Loucy (cell line): Measurements from ENCODE around the gene SOHLH1.

Experiments used
- H2AFZ ChIP-seq: fragments of 200-600 bp; sonication (generic); 2 replicates; pipeline ENCODE4 v1.6.0; 2016; ENCODE audit warnings: antibody characterized with exemption, mild to moderate bottlenecking, low read length, moderate library complexity
- H3F3A ChIP-seq: fragments of 200-600 bp; 2 replicates; pipeline ENCODE4 v1.6.0; 2016; ENCODE audit warnings: antibody characterized with exemption, low read depth, mild to moderate bottlenecking
- H3K27me3 ChIP-seq: fragments of 200-600 bp; sonication (generic); 2 replicates; pipeline ENCODE4 v1.6.1; 2014; ENCODE audit warnings: low read length, mild to moderate bottlenecking; ENCODE audit not compliant: insufficient read depth, poor library complexity, severe bottlenecking
- H3K36me3 ChIP-seq: fragments of 200-600 bp; sonication (generic); 2 replicates; pipeline ENCODE4 v1.6.1; 2016; ENCODE audit warnings: low read length; ENCODE audit not compliant: insufficient read depth
- H3K4me1 ChIP-seq: fragments of 200-600 bp; sonication (generic); 2 replicates; pipeline ENCODE4 v1.5.1; 2014; ENCODE audit warnings: low read length, mild to moderate bottlenecking; ENCODE audit not compliant: insufficient read depth, poor library complexity, severe bottlenecking
- H3K4me2 ChIP-seq: fragments of 200-600 bp; sonication (generic); 2 replicates; pipeline ENCODE4 v1.6.0; 2014; ENCODE audit warnings: antibody characterized with exemption, low read length, low read depth, mild to moderate bottlenecking; ENCODE audit not compliant: poor library complexity, severe bottlenecking
- H3K4me3 ChIP-seq: fragments of 200-600 bp; sonication (generic); 2 replicates; pipeline ENCODE4 v1.5.1; 2014; ENCODE audit warnings: low read length, mild to moderate bottlenecking, mixed read lengths; ENCODE audit not compliant: poor library complexity, severe bottlenecking
- H3K79me2 ChIP-seq: fragments of 200-600 bp; sonication (generic); 2 replicates; pipeline ENCODE4 v1.6.1; 2014; ENCODE audit warnings: low read length; ENCODE audit not compliant: insufficient read depth
- H3K9ac ChIP-seq: fragments of 200-600 bp; sonication (generic); 2 replicates; pipeline ENCODE4 v1.6.0; 2014; ENCODE audit warnings: mild to moderate bottlenecking, low read depth, low read length, moderate library complexity; ENCODE audit not compliant: poor library complexity, severe bottlenecking
- H3K9me2 ChIP-seq: fragments of 200-600 bp; sonication (generic); replicated peaks from 2 replicates; pipeline ENCODE4 v1.6.1; 2016; ENCODE audit warnings: low read depth, low read length, mixed read lengths
- H3K9me3 ChIP-seq: fragments of 200-600 bp; sonication (generic); 2 replicates; pipeline ENCODE4 v1.6.1; 2014; ENCODE audit warnings: mild to moderate bottlenecking, antibody characterized with exemption, low read length, low read depth; ENCODE audit not compliant: insufficient read depth
- H4K20me1 ChIP-seq: fragments of 200-600 bp; sonication (generic); 2 replicates; pipeline ENCODE4 v1.6.0; 2014; ENCODE audit warnings: antibody characterized with exemption, low read length, mild to moderate bottlenecking; ENCODE audit not compliant: insufficient read depth, poor library complexity, severe bottlenecking
- CTCF ChIP-seq: fragments of 200-600 bp; sonication (generic); conservative IDR thresholded peaks from 2 replicates; pipeline ENCODE4 v1.5.1; 2014; ENCODE audit warnings: mild to moderate bottlenecking, antibody characterized with exemption, low read length
- EZH2phosphoT487 ChIP-seq: fragments of 200-600 bp; IDR thresholded peaks from 2 replicates; pipeline ENCODE4 v1.6.1; 2018; ENCODE audit warnings: antibody characterized with exemption, mild to moderate bottlenecking, moderate library complexity, borderline replicate concordance

The SOHLH1 gene

GRCh38 chr9:135718616-135719015 is 19.3 kb upstream of the SOHLH1 start:
- H3K4me1 ChIP-seq = no peaks in the 10 kb centered on the region
- H3K9ac ChIP-seq = no peak overlapping the region
- no peak overlapping the region for H3K4me3 ChIP-seq
- H3F3A ChIP-seq = no peaks in the 10 kb centered on the region
- H3K9me2 ChIP-seq = no peaks in the 10 kb centered on the region
- H3K27me3 ChIP-seq = no peaks in the 10 kb centered on the region
- H4K20me1 ChIP-seq = no peaks in the 10 kb centered on the region
- H3K4me2 ChIP-seq = no peak overlapping the region
- H2AFZ ChIP-seq = no peak overlapping the region; the same call in 1 of the 2 replicates
- TF ChIP-seq EZH2phosphoT487 = no peak
- no peak for TF ChIP-seq CTCF
- no peaks in the 10 kb centered on the region; the same call in 1 of the 2 replicates for H3K9me3 ChIP-seq
- no peaks in the 10 kb centered on the region for H3K79me2 ChIP-seq
- no peaks in the 10 kb centered on the region for H3K36me3 ChIP-seq

GRCh38 chr9:135717410-135717809 is 18.1 kb upstream of the SOHLH1 start:
- Histone ChIP-seq H3K9me3 (no peaks in the 10 kb centered on the region; the same call in 1 of the 2 replicates), H3K4me3 (no peak overlapping the region), H3K79me2 (no peaks in the 10 kb centered on the region), H3K9me2 (no peaks in the 10 kb centered on the region), H4K20me1 (no peaks in the 10 kb centered on the region), H3K9ac (no peak overlapping the region), H3K4me2 (no peak overlapping the region), H3K4me1 (no peaks in the 10 kb centered on the region), H3K36me3 (no peaks in the 10 kb centered on the region), H2AFZ (no peak overlapping the region), H3K27me3 (no peaks in the 10 kb centered on the region), H3F3A (no peaks in the 10 kb centered on the region)
- no peak for TF ChIP-seq CTCF
- no peak for TF ChIP-seq EZH2phosphoT487

- no peaks in the 10 kb centered on the region; the same call in 1 of the 2 replicates for H3K9me3 ChIP-seq
- no peak overlapping the region for H3K9ac ChIP-seq
- H3F3A ChIP-seq = no peaks in the 10 kb centered on the region
- H3K4me2 ChIP-seq = no peak overlapping the region
- no peak overlapping the region for H3K4me3 ChIP-seq
- no peaks in the 10 kb centered on the region for H4K20me1 ChIP-seq
- no peaks in the 10 kb centered on the region for H3K9me2 ChIP-seq
- no peaks in the 10 kb centered on the region for H3K79me2 ChIP-seq
- H3K27me3 ChIP-seq = no peaks in the 10 kb centered on the region
- no peak overlapping the region for H2AFZ ChIP-seq
- no peaks in the 10 kb centered on the region for H3K4me1 ChIP-seq
- TF ChIP-seq EZH2phosphoT487 = no peak
- no peak for TF ChIP-seq CTCF
- no peaks in the 10 kb centered on the region for H3K36me3 ChIP-seq
Observed at GRCh38 chr9:135716045-135716444, 16.8 kb upstream of the SOHLH1 start.
